ENCODE measurements around the gene URB2.
"Not testable (repeated sequence)": the region's sequence is repeated elsewhere in the genome, so short reads cannot be mapped to it uniquely, and the experiment has no call there.

The URB2 gene

DNA sequence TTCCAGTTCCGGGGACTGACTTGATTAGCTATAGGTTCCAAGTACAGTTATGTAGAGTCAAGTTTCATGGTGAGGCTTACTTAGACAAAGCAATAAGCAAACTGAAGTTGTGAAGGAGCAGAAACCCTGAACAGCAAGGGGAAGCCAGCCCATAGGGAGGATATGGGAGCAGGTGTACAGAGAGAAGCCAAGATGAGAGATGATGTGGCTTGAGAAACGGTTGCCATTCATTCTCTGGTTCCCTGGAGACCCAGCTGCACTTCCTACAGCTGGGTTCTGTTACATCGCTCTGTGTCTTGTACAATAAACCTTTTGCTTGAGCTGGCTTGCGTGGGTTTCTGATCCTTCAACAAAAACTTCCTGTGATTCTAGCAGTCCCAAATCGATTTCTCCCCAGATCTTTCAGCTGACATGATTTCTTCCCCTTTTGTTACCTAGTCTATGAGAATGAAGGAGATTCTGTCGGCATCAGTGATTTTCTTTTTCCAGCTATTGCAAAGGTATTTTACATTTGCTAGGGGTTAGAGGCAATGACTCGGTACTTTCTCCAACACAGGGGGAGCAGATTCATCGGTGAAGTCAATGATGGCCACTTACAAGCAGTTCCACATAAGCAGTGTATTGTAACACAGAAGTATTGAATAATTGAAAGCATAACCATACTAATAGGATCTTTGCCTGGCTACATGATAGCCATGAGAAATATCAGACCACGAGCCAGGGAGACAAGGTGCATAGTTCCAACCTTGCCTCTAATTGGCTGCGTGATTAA is 67.3 kb downstream of the URB2 start:
- TF ChIP-seq, protein P1, sequence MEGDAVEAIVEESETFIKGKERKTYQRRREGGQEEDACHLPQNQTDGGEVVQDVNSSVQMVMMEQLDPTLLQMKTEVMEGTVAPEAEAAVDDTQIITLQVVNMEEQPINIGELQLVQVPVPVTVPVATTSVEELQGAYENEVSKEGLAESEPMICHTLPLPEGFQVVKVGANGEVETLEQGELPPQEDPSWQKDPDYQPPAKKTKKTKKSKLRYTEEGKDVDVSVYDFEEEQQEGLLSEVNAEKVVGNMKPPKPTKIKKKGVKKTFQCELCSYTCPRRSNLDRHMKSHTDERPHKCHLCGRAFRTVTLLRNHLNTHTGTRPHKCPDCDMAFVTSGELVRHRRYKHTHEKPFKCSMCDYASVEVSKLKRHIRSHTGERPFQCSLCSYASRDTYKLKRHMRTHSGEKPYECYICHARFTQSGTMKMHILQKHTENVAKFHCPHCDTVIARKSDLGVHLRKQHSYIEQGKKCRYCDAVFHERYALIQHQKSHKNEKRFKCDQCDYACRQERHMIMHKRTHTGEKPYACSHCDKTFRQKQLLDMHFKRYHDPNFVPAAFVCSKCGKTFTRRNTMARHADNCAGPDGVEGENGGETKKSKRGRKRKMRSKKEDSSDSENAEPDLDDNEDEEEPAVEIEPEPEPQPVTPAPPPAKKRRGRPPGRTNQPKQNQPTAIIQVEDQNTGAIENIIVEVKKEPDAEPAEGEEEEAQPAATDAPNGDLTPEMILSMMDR (conservative IDR thresholded peaks at IDR 0.05): no peak
- H3K27ac ChIP-seq: no peak overlapping the region

DNA sequence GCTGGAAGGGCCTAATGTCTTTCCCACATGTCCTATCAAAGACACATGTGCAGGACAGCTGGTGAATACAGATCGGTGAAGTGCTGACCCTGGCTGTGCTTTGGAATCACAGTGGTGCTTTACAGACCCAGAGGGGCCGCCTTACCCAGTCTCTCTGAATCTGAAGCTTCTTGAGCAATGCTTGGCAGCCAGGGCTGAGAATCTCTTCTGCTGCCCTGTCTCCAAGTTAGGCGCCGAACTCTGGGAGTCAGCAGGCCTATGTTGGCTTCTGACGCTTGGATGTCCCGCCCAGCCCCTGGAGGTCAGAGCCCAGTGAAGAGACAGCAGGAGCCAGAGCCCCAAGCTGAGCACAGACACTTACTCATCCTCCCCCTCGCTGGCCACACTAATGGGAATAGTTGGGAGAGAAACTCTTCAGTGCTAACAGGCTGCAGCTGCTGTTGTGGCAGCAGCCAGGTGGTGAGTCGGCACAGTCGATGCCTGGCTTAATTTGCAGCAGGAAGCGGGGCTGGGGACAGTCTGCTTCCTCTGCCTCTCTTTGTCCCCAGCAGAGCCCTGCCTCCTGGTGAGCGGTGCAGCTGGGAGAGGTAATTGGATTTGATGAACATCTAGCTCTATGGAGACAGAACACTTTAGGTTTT is 68.1 kb downstream of the URB2 start:
- H3K27ac ChIP-seq: no peak overlapping the region
- TF ChIP-seq, protein P1 (conservative IDR thresholded peaks at IDR 0.05): no peak

DNA sequence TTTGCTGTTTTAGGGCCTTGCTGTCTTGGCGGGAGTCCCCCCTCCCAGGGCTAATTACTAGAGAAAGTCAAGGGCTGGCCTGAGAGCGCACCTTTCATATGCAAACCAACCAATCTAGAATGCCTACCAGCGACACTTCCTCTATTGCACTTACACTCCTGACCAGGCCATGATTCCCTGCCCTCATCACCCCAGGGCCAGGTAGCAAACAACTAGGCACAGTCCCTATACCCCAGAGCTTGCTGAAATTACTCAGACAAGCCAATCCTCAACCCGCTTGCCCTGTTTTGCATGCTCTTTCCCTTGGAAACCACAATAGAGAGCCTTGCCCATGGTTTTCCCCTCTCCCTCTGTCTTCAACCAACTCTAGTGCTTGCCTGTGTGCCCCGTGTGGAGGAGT is 70.3 kb downstream of the URB2 start:
- H3K27ac ChIP-seq: no peak overlapping the region
- TF ChIP-seq, protein P1 (conservative IDR thresholded peaks at IDR 0.05): no peak

DNA sequence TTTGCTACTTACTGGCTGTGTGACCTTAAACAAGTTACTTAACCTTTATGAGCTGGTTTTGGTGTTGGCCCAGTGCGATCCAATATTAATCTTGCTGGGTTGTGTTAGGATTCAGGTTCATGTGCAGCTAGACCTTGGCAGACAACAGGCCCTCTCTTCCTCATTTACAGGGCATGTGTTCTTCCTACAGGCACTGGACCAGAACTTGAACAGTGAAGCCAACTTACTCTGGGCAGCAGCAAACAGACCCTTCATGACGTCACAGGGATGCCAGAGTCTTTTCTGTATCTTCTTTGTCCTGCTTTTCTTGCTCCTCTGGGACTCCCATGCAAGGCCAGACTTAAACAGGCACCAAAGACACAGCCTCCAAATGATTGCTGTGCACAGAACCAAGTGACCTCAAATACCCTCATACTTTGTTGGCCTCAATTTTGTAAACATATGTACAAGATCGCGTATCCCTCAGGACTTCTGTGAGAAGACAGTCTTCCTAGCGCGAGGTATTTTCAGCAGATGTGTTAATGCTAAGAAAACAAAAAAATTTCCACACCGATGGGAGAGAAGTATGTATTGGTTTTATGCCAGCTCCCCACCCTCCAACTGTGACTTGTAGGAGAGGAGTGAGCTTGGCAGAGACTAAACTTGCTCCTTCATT is 73.7 kb downstream of the URB2 start:
- H3K27ac ChIP-seq: no peak overlapping the region
- TF ChIP-seq, protein P1 (conservative IDR thresholded peaks at IDR 0.05): no peak

DNA sequence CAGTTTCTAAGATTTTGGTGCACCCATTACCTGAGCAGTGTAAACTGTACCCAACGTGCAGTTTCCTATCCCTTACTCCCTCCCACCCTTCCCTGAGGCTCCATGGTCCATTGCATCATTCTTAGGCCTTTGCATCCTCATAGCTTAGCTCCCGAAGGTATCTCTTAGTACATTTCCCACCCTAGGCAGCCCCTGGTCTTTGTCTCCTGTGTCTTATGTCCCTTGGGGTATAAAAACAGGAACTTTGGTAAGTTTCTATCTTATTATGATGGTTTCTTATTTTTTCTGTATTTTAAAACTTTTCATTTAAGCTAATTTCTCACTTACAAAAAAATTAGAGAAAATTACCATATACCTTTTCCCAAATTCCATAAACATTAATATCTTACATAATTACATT is 78.1 kb downstream of the URB2 start:
- TF ChIP-seq, protein P1 (conservative IDR thresholded peaks at IDR 0.05): no peak
- no peak overlapping the region for H3K27ac ChIP-seq

DNA sequence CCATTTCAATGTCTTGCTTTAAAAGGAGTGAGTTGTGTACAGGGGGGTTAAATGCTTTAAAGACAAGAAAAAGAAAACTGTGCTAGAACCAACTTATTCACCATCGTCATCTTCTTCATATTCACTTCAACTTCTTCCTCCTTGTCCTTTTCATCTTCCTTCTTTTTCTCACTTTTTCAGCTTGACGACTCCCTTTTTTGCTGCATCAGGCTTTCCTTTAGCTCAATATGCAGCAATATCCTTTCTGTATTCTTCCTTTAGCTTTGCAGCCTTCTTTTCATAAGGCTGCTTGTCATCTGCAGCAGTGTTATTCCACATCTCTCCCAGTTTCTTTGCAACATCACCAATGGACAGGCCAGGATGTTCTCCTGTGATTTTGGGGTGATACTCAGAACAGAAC is 79.1 kb downstream of the URB2 start:
- not testable (repeated sequence) for H3K27ac ChIP-seq

DNA sequence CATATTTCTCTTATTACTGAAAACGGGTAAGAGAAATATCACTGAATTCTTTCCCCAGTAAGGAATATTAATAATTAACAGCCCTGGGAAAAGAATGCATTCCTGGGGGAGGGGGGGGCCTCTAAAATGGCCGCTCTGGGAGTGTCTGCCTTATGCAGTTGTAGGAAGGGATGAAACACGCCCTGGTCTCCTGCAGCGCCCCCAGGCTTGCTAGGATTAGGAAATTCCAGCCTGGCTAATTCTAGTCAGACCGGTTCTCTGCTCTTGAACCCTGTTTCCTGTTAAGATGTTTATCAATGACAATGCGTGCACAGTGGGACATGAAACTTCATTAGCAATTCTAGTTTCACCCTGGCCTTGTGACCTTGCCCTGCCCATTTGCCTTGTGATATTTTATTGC is 81.1 kb downstream of the URB2 start:
- H3K27ac ChIP-seq: not testable (repeated sequence)

DNA sequence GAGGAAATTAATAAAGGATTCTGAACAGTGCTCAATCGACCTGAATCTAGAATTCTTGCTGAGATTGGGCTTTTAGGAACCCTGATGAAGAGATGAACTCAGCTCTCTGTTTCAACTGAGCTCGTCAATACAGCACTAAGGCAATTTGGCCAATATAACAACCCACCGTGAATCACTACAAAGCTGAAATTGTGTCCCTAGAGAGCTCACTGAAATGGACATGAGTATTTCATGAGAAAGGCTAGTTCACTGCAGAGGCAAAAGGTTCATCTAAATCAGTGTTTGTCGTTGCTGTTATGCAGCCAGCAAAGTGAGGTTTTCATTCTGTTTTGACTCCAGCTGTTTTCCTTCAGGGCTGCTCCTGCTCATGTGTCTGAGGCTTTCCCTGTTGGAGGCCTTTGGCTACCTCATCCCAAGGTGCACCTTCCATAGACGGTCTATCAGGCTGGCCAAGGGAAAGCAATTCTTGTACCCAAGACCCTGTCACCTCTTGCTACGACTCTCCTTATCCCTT is 83.5 kb downstream of the URB2 start:
- TF ChIP-seq, protein P1 (conservative IDR thresholded peaks at IDR 0.05): no peak

More for the DNA sequence above, 83.5 kb downstream of the URB2 start:
- H3K27ac ChIP-seq: no peak overlapping the region
